ENCODE results near the gene TUT1. TPM values are rescaled to one million over a fixed set of nuclear protein-coding genes. Genes with fewer than 3 reads are reported as not detected.
A peak's percentile ranks its signal among the peaks of the same experiment; 100 is the strongest.

Gene TUT1
- total and polyA plus RNA-seq, 2 experiments from 2014 or later = 12.8 to 22.2 TPM

- Histone ChIP-seq H3K4me3 (no peak overlapping the region), H4K20me1 (replicated peaks; ENCODE audit: insufficient read depth) (0 out of 2 replicates have a peak, but pooled peaks cover 6% of the 10 kb centered on the region), H3F3A (replicated peaks; ENCODE audit: low read depth) (peaks cover 25% of the 10 kb centered on the region), H3K4me2 (no peak overlapping the region), H3K36me3 (ENCODE audit: insufficient read depth) (no peaks in the 10 kb centered on the region), H2AFZ (no peak overlapping the region), H3K79me2 (replicated peaks; ENCODE audit: insufficient read depth) (no peaks in the 10 kb centered on the region), H3K9me2 (ENCODE audit: insufficient read depth) (no peaks in the 10 kb centered on the region), H3K4me1 (ENCODE audit: insufficient read depth) (peaks cover 16% of the 10 kb centered on the region; the same call in 1 of the 2 replicates), H3K27ac (ENCODE audit: low read depth) (peak overlapping the region; percentile 7; the same call in 1 of the 2 replicates), H3K27me3 (ENCODE audit: insufficient read depth) (peaks cover 34% of the 10 kb centered on the region)
- peaks cover 38% of the 10 kb centered on the region for H3K27me3 Mint-ChIP-seq (ENCODE audit: insufficient read depth, low read depth, poor library complexity)
- H3K4me3 Mint-ChIP-seq = no peak overlapping the region
- no peak overlapping the region for H3K27ac Mint-ChIP-seq
- peaks cover 62% of the 10 kb centered on the region for H3K4me1 Mint-ChIP-seq
- peaks cover 11% of the 10 kb centered on the region; the same call in 2 of the 3 replicates for H3K36me3 Mint-ChIP-seq (ENCODE audit: low read depth)
- ATAC-seq = no peak
- peaks cover 4% of the 10 kb centered on the region; the same call in 2 of the 3 replicates for H3K9me3 Mint-ChIP-seq
- no peak for DNase-seq (ENCODE audit: low spot score)
- no peak for TF ChIP-seq CREB1 (CRISPR knock-in tag; IDR thresholded peaks at IDR 0.05; ENCODE audit: low read depth)
- TF ChIP-seq STAT1 (IDR thresholded peaks at IDR 0.05; ENCODE audit: unreplicated experiment) = no peak
- no peak for TF ChIP-seq ZNF462 (CRISPR knock-in tag; IDR thresholded peaks at IDR 0.05)
- no peak for TF ChIP-seq REST (IDR thresholded peaks at IDR 0.05; ENCODE audit: unreplicated experiment)
- no peak for TF ChIP-seq ETS1 (IDR thresholded peaks at IDR 0.05)
- no peak for TF ChIP-seq POLR2AphosphoS5 (IDR thresholded peaks at IDR 0.05; ENCODE audit: low read depth)
- TF ChIP-seq EZH2 (IDR thresholded peaks at IDR 0.05; ENCODE audit: low read depth, unreplicated experiment) = no peak
- no peak for TF ChIP-seq JUNB (IDR thresholded peaks at IDR 0.05; ENCODE audit: unreplicated experiment)
- TF ChIP-seq ZNF331 (CRISPR knock-in tag; IDR thresholded peaks at IDR 0.05; ENCODE audit: low read depth) = no peak
- TF ChIP-seq NANOG (IDR thresholded peaks at IDR 0.05; ENCODE audit: borderline replicate concordance) = no peak
Observed at GRCh38 chr11:62607714-62608113, 16.4 kb upstream of the TUT1 start.

All from GM23338 (cell line).